Transverse colon (tissue), 4 donors: Measurements from ENCODE around the gene DQX1. TPM values are rescaled to one million over a fixed set of nuclear protein-coding genes. Genes with fewer than 3 reads are reported as not detected.
A peak's percentile ranks its signal among the peaks of the same experiment; 100 is the strongest.

Experiments
- DNase-seq: peaks from one replicate; pipeline ENCODE4 v3.0.0-alpha.2; 2019
- H3K27ac ChIP-seq, 4 donors: fragments of 200-600 bp; sonication (generic); 2 replicates each; pipeline ENCODE4 v1.5.1; 2016 to 2018; ENCODE audit warnings: inconsistent platforms in 4 of 4
- H3K27me3 ChIP-seq: fragments of 200-600 bp; sonication (generic); 2 replicates; pipeline ENCODE4 v1.5.1; 2017; ENCODE audit warnings: inconsistent platforms
- H3K36me3 ChIP-seq, 4 donors: fragments of 200-600 bp; sonication (generic); 2 replicates each; pipeline ENCODE4 v1.5.1; 2017 to 2019; ENCODE audit warnings: inconsistent platforms in 4 of 4
- H3K4me1 ChIP-seq, 4 donors: fragments of 200-600 bp; sonication (generic); 2 replicates each; pipeline ENCODE4 v1.5.1; 2017 to 2020; ENCODE audit warnings: inconsistent platforms in 4 of 4
- H3K4me3 ChIP-seq, 4 donors: fragments of 200-600 bp; sonication (generic); 1 replicate in 1 of 4; 2 replicates in 3 of 4; pipeline versions ENCODE4 v1.5.1 to v1.6.1; 2017 to 2019; ENCODE audit warnings: inconsistent platforms in 4 of 4
- H3K9me3 ChIP-seq, 2 donors: fragments of 200-600 bp; sonication (generic); 2 replicates each; pipeline ENCODE4 v1.5.1; 2017 to 2019; ENCODE audit warnings: inconsistent platforms in 2 of 2
- EP300 ChIP-seq: sonication (generic); formaldehyde crosslinking; IDR thresholded peaks from one replicate; pipeline ENCODE4 v1.6.1; 2017; ENCODE audit warnings: antibody characterized with exemption, low read depth
- POLR2A ChIP-seq: fragments of 450-650 bp; IDR thresholded peaks from one replicate; pipeline ENCODE4 v1.6.1; 2016; ENCODE audit warnings: antibody characterized with exemption, mild to moderate bottlenecking, moderate library complexity
- POLR2AphosphoS5 ChIP-seq, 3 donors: sonication (generic); formaldehyde crosslinking; IDR thresholded peaks; one replicate each; pipeline ENCODE4 v1.6.1; 2016; ENCODE audit warnings: antibody characterized with exemption in 3 of 3
- WGBS, 2 donors: methylation state at CpG; one replicate each; pipeline ENCODE4 v1.1.5; 2018; ENCODE audit warnings: low coverage in 1 of 2; 5-methylcytosine and 5-hydroxymethylcytosine counted together
- in situ Hi-C, 4 donors: fragments of 200-750 bp; cut with MboI; loops; one replicate each; pipeline versions ENCODE4 v1.15.0 to v1.15.1; 2017; ENCODE audit warnings: low sequenced_read_pairs in 3 of 4, low pct_ligation_motif_present in 1 of 4, low pct_unique_long_range_greater_than_20kb in 1 of 4
- intact Hi-C: fragments of 100-400 bp; cut with DNase I; formaldehyde crosslinking; loops from one replicate; pipeline ENCODE4 v1.15.1; 2023; ENCODE audit warnings: low total_unique reads
- total RNA-seq, 4 donors: library from RNA; depleted of rRNA; stranded (reverse); fragments of >200 nt; gene quantifications; one replicate each; pipeline ENCODE4 v1.1.0, GENCODE V29; 2016
- TF ChIP-seq, protein P1 (sequence below), 5 experiments: fragments of 200-600 bp in 3 of 5; fragments of 450-650 bp in 2 of 5; sonication (generic) in 3 of 5; IDR thresholded peaks; 1 replicate in 2 of 5; 2 replicates in 3 of 5; pipeline ENCODE4 v1.5.1; 2016 to 2017; ENCODE audit warnings: antibody characterized with exemption in 5 of 5, inconsistent platforms in 3 of 5, mild to moderate bottlenecking in 2 of 5, moderate library complexity in 1 of 5

Gene DQX1
- total RNA-seq, 4 donors from 2014 or later = 32.4 to 194 (median 53.1) TPM

DNA sequence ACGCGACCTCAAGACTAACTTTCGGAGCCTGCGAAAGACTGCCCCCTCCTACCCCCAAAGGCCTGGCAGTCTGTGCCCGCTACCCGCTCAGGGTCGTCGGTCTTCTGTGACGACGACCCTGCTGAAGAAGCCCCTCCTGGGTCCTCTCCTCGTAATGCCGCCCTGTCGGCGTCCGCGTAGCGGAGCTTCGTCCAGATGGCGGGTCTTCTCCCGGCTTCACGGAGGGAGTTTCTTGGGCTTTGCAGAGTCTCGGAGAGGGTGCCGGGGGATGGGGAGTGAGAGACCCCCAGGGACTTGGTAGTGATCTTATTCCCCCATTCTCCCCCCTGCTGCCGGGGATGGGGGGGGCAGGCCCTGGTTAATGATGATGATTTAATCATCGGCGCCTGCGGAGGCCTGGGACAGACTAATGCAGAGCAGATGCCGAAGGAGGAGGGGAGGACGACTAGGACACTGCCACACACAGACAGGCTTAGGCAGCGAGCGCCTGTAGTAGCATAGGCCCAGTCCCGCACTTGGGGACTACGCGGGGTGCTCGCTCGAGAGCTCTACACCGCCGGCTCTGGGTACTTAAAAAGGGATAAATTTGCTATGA is 18.0 kb downstream of the DQX1 start:
- Histone ChIP-seq H3K27me3 (peaks cover 48% of the 10 kb centered on the region), H3K36me3 (no peaks in the 10 kb centered on the region)
- in situ Hi-C loops = no loop called here

GRCh38 chr2:74507145-74507925 is 18.7 kb downstream of the DQX1 start, which contains the start of gene PCGF1:
Gene PCGF1, minus strand, starts transcription at chr2:74507695. Its CDS starts 27 bp downstream, at chr2:74507668.
- H3K27ac ChIP-seq = peak within 1 kb of the TSS; percentile 90 to 98 (median 92)
- H3K4me1 ChIP-seq = peaks cover 12 to 44% (median 36%) of the 10 kb centered on the region in 4 donors
- H3K4me3 ChIP-seq = peak within 1 kb of the TSS; percentile 44 to 81 (median 67)
- no peak for TF ChIP-seq EP300
- TF ChIP-seq, protein P1, sequence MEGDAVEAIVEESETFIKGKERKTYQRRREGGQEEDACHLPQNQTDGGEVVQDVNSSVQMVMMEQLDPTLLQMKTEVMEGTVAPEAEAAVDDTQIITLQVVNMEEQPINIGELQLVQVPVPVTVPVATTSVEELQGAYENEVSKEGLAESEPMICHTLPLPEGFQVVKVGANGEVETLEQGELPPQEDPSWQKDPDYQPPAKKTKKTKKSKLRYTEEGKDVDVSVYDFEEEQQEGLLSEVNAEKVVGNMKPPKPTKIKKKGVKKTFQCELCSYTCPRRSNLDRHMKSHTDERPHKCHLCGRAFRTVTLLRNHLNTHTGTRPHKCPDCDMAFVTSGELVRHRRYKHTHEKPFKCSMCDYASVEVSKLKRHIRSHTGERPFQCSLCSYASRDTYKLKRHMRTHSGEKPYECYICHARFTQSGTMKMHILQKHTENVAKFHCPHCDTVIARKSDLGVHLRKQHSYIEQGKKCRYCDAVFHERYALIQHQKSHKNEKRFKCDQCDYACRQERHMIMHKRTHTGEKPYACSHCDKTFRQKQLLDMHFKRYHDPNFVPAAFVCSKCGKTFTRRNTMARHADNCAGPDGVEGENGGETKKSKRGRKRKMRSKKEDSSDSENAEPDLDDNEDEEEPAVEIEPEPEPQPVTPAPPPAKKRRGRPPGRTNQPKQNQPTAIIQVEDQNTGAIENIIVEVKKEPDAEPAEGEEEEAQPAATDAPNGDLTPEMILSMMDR (IDR thresholded peaks at IDR 0.05) = peak; percentile 12 to 50 (median 25)
- TF ChIP-seq POLR2AphosphoS5 (IDR thresholded peaks at IDR 0.05) = peak; percentile 42 to 82 (median 78)
- peak; percentile 75 for TF ChIP-seq POLR2A
- peaks cover 41% of the 10 kb centered on the region for H3K27me3 ChIP-seq
- in situ Hi-C loops (no loop called here), intact Hi-C loops (loop anchor here (2.0 kb wide), 1 partner anchor 23 kb away; no protein-coding TSS in a partner anchor)
- 0 to 2% methylated on average over 2 to 47 of the region's 56 CpGs for WGBS, 2 donors
- no peaks in the 10 kb centered on the region for H3K9me3 ChIP-seq
- H3K36me3 ChIP-seq = no peaks in the 10 kb centered on the region
- DNase-seq = peak; percentile 100

More for the DNA sequence above, 18.0 kb downstream of the DQX1 start:
- Histone ChIP-seq H3K9me3 (no peaks in the 10 kb centered on the region), H3K4me3 (peak overlapping the region; percentile 44 to 81 (median 67)), H3K4me1 (peaks cover 12 to 44% (median 36%) of the 10 kb centered on the region in 4 donors), H3K27ac (peak overlapping the region; percentile 90 to 98 (median 92))
- peak; percentile 55 for DNase-seq
- no peak for TF ChIP-seq POLR2A
- TF ChIP-seq, protein P1 (IDR thresholded peaks at IDR 0.05) = no peak
- no peak for TF ChIP-seq EP300
- TF ChIP-seq POLR2AphosphoS5 (IDR thresholded peaks at IDR 0.05) = no peak
- WGBS, 2 donors = 11 to 58% methylated on average over 6 to 38 of the region's 38 CpGs
- intact Hi-C loops = loop anchor here (2.0 kb wide), 1 partner anchor 23 kb away; no protein-coding TSS in a partner anchor

- in situ Hi-C loops (no loop called here), intact Hi-C loops (loop anchor here (2.0 kb wide), 1 partner anchor 21 kb away; no protein-coding TSS in a partner anchor)
- Histone ChIP-seq H3K9me3 (no peaks in the 10 kb centered on the region), H3K4me1 (peaks cover 12 to 53% (median 37%) of the 10 kb centered on the region in 4 donors), H3K36me3 (no peaks in the 10 kb centered on the region), H3K27ac (no peak overlapping the region), H3K27me3 (peaks cover 33% of the 10 kb centered on the region), H3K4me3 (peak overlapping the region in 1 of 4 donors; percentile 68)
- TF ChIP-seq, protein P1 (IDR thresholded peaks at IDR 0.05) = no peak
- TF ChIP-seq EP300 (no peak), POLR2A (no peak), POLR2AphosphoS5 (IDR thresholded peaks at IDR 0.05) (no peak)
- no peak for DNase-seq
- 96 to 100% methylated on average over 4 to 14 of the region's 14 CpGs for WGBS, 2 donors
Measured at GRCh38 chr2:74505448-74506246, 20.4 kb downstream of the DQX1 start.
